MM.1S (cell line): ENCODE results near the gene MEGF6.

Experiments
- DNase-seq: peaks from one replicate; pipeline ENCODE4 v3.0.0-alpha.2; 2015
- H2AFZ ChIP-seq: fragments of 300-600 bp; sonication (generic); 2 replicates; pipeline ENCODE4 v1.6.0; 2016; ENCODE audit warnings: antibody characterized with exemption, low read length
- H3F3A ChIP-seq: fragments of 300-600 bp; sonication (generic); 2 replicates; pipeline ENCODE4 v1.6.1; 2016; ENCODE audit warnings: mild to moderate bottlenecking, antibody characterized with exemption, low read length, moderate library complexity, mixed read lengths; ENCODE audit not compliant: insufficient read depth
- H3K27ac ChIP-seq: fragments of 300-600 bp; sonication (generic); 2 replicates; pipeline ENCODE4 v1.5.1; 2016; ENCODE audit warnings: mild to moderate bottlenecking, low read length
- H3K27me3 ChIP-seq: fragments of 300-600 bp; sonication (generic); replicated peaks from 2 replicates; pipeline ENCODE4 v1.6.0; 2016; ENCODE audit warnings: low read length; ENCODE audit not compliant: insufficient read depth
- H3K36me3 ChIP-seq: fragments of 300-600 bp; sonication (generic); replicated peaks from 2 replicates; pipeline ENCODE4 v1.6.1; 2016; ENCODE audit warnings: mild to moderate bottlenecking, low read length, mixed read lengths; ENCODE audit not compliant: insufficient read depth
- H3K4me1 ChIP-seq: fragments of 300-600 bp; sonication (generic); 2 replicates; pipeline ENCODE4 v1.6.1; 2016; ENCODE audit warnings: low read length, mixed read lengths
- H3K4me2 ChIP-seq: fragments of 300-600 bp; sonication (generic); 2 replicates; pipeline ENCODE4 v1.6.0; 2016; ENCODE audit warnings: low read depth, low read length
- H3K4me3 ChIP-seq: fragments of 300-600 bp; sonication (generic); 2 replicates; pipeline ENCODE4 v1.5.1; 2016; ENCODE audit warnings: low read length, mixed read lengths
- H3K79me2 ChIP-seq: fragments of 300-600 bp; sonication (generic); 2 replicates; pipeline ENCODE4 v1.6.1; 2016; ENCODE audit warnings: mixed run types, low read length, mixed read lengths
- H3K9ac ChIP-seq: fragments of 300-600 bp; sonication (generic); 2 replicates; pipeline ENCODE4 v1.6.1; 2016; ENCODE audit warnings: low read length, mixed read lengths
- H3K9me2 ChIP-seq: fragments of 300-600 bp; sonication (generic); replicated peaks from 2 replicates; pipeline ENCODE4 v1.6.1; 2016; ENCODE audit warnings: mild to moderate bottlenecking, low read length, mixed read lengths; ENCODE audit not compliant: insufficient read depth
- H3K9me3 ChIP-seq: fragments of 300-600 bp; sonication (generic); replicated peaks from 2 replicates; pipeline ENCODE4 v1.6.1; 2016; ENCODE audit warnings: mild to moderate bottlenecking, low read length, mixed read lengths; ENCODE audit not compliant: insufficient read depth
- H4K20me1 ChIP-seq: fragments of 300-600 bp; sonication (generic); 2 replicates; pipeline ENCODE4 v1.6.1; 2016; ENCODE audit warnings: mild to moderate bottlenecking, low read length, moderate library complexity, mixed read lengths; ENCODE audit not compliant: insufficient read depth
- CTCF ChIP-seq: fragments of 300-600 bp; sonication (generic); IDR thresholded peaks from 2 replicates; pipeline ENCODE4 v1.5.1; 2016; ENCODE audit warnings: antibody characterized with exemption, low read length, mixed read lengths
- EZH2 ChIP-seq: fragments of 300-600 bp; sonication (generic); optimal IDR thresholded peaks from 2 replicates; pipeline ENCODE3; 2017; ENCODE audit warnings: low read depth, mild to moderate bottlenecking, antibody characterized with exemption, low read length, mixed read lengths
- EZH2phosphoT487 ChIP-seq: fragments of 300-600 bp; sonication (generic); IDR thresholded peaks from 2 replicates; pipeline ENCODE4 v1.6.1; 2018; ENCODE audit warnings: antibody characterized with exemption, low read length

The MEGF6 gene

GRCh38 chr1:3600354-3600753 lies 11.0 kb downstream of the MEGF6 start:
- Histone ChIP-seq H3K27ac (no peak overlapping the region), H3K4me3 (no peak overlapping the region), H3K36me3 (no peaks in the 10 kb centered on the region), H3K9me2 (no peaks in the 10 kb centered on the region), H3K9me3 (no peaks in the 10 kb centered on the region), H4K20me1 (no peaks in the 10 kb centered on the region), H3K79me2 (no peaks in the 10 kb centered on the region), H3K4me2 (no peak overlapping the region), H3K4me1 (0 out of 2 replicates have a peak, but pooled peaks cover 9% of the 10 kb centered on the region), H3K27me3 (peaks cover 96% of the 10 kb centered on the region), H2AFZ (no peak overlapping the region), H3F3A (no peaks in the 10 kb centered on the region), H3K9ac (no peak overlapping the region)
- no peak for DNase-seq
- TF ChIP-seq CTCF (no peak), EZH2phosphoT487 (no peak), EZH2 (no peak)

DNA sequence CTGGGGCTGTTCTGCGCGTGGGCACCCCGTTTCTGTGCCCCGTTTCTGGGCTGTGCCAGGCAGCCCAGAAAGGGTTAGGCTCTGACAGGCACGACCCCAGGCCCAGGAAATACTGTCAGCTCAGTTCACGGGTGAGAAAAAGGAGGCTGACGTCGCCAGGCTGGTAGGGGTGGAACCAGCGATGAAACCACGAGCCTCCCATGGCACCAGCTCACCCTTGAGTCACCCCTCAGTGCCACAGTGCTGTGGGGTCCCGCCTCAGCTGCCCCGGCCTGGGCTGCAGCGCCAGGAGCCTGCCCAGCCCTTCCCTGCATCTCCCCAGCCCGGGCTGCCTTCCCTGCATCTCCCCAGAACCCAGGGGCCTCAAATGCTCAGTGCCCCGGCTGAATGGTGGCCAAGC lies 11.5 kb downstream of the MEGF6 start:
- Histone ChIP-seq H3K9ac (no peak overlapping the region), H3K4me1 (0 out of 2 replicates have a peak, but pooled peaks cover 9% of the 10 kb centered on the region), H3K27me3 (peaks cover 96% of the 10 kb centered on the region), H3K27ac (no peak overlapping the region), H4K20me1 (no peaks in the 10 kb centered on the region), H3K4me3 (no peak overlapping the region), H2AFZ (no peak overlapping the region), H3K9me2 (no peaks in the 10 kb centered on the region), H3K9me3 (no peaks in the 10 kb centered on the region), H3K79me2 (no peaks in the 10 kb centered on the region), H3K4me2 (no peak overlapping the region), H3K36me3 (no peaks in the 10 kb centered on the region), H3F3A (no peaks in the 10 kb centered on the region)
- no peak for DNase-seq
- no peak for TF ChIP-seq EZH2phosphoT487

GRCh38 chr1:3599286-3599811 lies 12.0 kb downstream of the MEGF6 start:
- Histone ChIP-seq H3K4me3 (no peak overlapping the region), H3K27ac (no peak overlapping the region), H4K20me1 (no peaks in the 10 kb centered on the region), H3K27me3 (peaks cover 96% of the 10 kb centered on the region), H2AFZ (no peak overlapping the region), H3K9me2 (no peaks in the 10 kb centered on the region), H3K36me3 (no peaks in the 10 kb centered on the region), H3K4me2 (no peak overlapping the region), H3K79me2 (no peaks in the 10 kb centered on the region), H3K4me1 (0 out of 2 replicates have a peak, but pooled peaks cover 9% of the 10 kb centered on the region), H3K9me3 (no peaks in the 10 kb centered on the region), H3K9ac (no peak overlapping the region), H3F3A (no peaks in the 10 kb centered on the region)
- no peak for TF ChIP-seq EZH2
- TF ChIP-seq CTCF, result no peak
- TF ChIP-seq EZH2phosphoT487, result no peak
- no peak for DNase-seq

GRCh38 chr1:3598522-3599285 lies 12.6 kb downstream of the MEGF6 start:
- no peak for TF ChIP-seq EZH2phosphoT487
- no peak for TF ChIP-seq CTCF
- TF ChIP-seq EZH2, result no peak
- H3K9me3 ChIP-seq, result no peaks in the 10 kb centered on the region
- H3F3A ChIP-seq, result no peaks in the 10 kb centered on the region
- H3K4me1 ChIP-seq, result 0 out of 2 replicates have a peak, but pooled peaks cover 9% of the 10 kb centered on the region
- H3K4me3 ChIP-seq, result no peak overlapping the region
- no peaks in the 10 kb centered on the region for H3K9me2 ChIP-seq
- peaks cover 96% of the 10 kb centered on the region for H3K27me3 ChIP-seq
- H3K36me3 ChIP-seq, result no peaks in the 10 kb centered on the region
- no peaks in the 10 kb centered on the region for H3K79me2 ChIP-seq
- H3K9ac ChIP-seq, result no peak overlapping the region
- no peaks in the 10 kb centered on the region for H4K20me1 ChIP-seq
- H3K4me2 ChIP-seq, result peak overlapping the region; percentile 34; the same call in 1 of the 2 replicates
- no peak overlapping the region for H3K27ac ChIP-seq
- H2AFZ ChIP-seq, result 0 out of 2 replicates have a peak overlapping the region, but pooled peaks have one; percentile 15
- no peak for DNase-seq
